COLO668 (cell line): ENCODE data around the gene ZNF485.
"Not testable (repeated sequence)": the region's sequence is repeated elsewhere in the genome, so short reads cannot be mapped to it uniquely, and the experiment has no call there.

Experiments used
- DNase-seq: peaks from one replicate; lab custom pipeline; 2025; ENCODE audit not compliant: unreplicated experiment; lab: John Stamatoyannopoulos, UW

The ZNF485 gene

DNA sequence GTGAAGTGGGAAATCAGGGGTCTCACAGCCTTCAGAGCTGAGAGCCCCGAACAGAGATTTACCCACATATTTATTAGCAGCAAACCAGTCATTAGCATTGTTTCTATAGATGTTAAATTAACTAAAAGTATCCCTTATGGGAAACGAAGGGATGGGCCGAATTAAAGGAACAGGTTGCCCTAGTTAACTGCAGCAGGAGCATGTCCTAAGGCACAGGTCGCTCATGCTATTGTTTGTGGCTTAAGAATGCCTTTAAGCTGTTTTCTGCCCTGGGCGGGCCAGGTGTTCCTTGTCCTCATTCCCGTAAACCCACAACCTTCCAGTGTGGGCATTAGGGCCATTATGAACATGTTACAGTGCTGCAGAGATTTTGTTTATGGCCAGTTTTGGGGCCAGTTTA is 4.7 kb upstream of the ZNF485 start:
- not testable (repeated sequence) for DNase-seq

DNA sequence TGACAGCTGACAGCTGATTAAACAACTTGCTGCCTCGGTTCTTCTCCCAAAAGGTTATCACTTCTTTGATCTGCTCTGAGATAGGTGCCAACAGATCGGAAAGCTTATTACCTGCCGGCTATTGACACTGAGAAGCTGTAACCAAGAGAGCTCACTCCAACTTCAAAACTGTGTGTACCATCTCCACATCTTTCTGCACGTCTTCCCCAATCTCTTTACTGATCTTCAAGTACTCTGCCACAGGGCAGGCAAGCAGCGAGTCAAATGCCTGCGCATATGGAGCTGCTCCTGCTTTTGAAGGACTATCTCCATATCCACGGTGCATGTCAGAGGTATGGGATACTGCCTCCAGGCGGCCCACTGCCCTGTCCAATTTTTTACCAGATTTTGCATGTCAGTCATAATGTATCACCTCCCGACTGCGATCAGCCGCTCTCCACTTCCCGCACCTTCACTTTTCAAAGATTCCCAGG is 352 bp upstream of the ZNF485 start:
- no peak for DNase-seq

GRCh38 chr10:43607199-43607573 is 948 bp downstream of the ZNF485 start:
- DNase-seq, result no peak

DNA sequence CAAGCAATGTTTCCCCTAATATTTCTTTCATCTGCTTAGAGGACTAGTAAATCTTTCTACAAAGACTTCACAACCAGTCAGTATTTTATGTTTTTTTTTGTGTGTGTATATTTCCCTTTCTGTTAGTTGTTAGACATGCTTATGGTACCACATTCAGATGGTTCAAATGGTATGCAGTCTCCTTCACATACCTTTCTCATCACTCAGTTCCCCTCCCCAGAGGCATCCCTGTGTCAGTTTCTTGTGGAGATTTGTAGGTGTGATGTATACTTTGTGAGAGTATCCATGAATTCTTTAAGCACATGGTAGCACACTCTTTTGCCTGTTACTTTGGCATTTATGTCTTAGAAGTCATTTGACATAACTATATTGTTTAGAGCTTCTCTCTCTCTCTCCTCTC is 4.4 kb downstream of the ZNF485 start:
- DNase-seq, result no peak

DNA sequence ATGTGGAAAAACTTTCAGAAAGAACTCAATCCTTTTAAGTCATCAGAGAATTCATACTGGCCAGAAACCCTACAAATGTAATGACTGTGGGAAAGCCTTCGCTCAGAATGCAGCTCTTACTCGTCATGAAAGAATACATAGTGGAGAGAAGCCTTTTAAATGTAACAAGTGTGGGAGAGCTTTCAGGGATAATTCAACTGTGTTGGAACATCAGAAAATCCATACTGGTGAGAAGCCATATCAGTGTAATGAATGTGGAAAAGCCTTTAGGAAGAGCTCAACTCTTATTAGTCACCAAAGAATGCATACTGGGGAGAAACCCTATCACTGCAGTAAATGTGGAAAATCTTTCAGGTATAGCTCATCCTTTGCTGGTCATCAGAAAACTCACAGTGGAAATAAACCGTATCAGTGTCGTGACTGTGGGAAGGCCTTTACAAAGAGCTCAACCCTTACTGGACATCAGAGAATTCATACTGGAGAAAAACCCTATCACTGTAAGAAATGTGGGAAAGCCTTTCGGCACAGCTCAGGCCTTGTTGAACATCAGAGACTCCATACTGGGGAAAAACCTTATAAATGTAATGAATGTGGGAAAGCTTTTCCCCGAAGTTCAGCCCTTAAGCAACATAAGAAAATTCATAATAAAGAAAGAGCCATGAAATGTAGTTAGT is 10.6 kb downstream of the ZNF485 start:
- DNase-seq, result no peak

- no peak for DNase-seq
Measured at GRCh38 chr10:43619368-43619767, 13.1 kb downstream of the ZNF485 start.

- DNase-seq, result no peak
Measured at GRCh38 chr10:43622038-43622437, 15.8 kb downstream of the ZNF485 start.

DNA sequence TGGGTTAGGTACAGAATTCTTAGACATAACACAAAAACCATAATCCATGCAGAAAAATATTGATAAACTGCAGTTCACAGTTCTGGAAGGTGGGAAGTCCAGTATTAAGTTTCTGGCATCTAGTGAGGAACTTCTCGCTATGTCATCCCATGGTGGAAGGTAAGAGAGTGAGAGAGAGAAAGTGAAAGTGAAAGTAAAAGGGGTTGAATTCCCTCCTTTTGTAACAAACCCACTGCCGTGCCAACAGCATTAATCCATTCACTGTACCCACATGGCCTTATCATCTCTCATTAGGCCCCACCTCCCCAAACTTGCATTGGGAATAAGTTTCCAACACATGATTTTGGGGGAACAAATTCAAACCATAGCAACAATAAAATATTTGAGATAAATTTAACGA is 17.1 kb downstream of the ZNF485 start:
- no peak for DNase-seq

DNA sequence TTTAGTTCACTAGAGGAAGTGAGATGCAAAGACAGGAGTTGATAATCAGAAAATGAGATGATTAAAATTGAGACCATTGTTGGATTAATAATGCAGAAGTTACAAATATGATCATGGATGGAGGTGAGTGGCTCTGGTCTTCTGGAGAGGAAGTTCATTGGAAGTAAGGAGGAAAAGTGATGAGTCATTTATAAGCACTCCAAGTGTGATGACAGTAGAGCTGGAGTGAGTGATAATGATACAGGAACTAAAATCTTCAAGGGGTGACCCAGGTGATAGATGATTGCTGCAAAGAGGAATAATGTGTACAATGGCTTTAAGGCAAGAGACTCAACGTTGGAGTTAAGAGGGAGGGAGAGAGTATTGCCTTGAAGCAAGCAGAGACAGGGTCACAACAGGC is 21.7 kb downstream of the ZNF485 start:
- no peak for DNase-seq

DNA sequence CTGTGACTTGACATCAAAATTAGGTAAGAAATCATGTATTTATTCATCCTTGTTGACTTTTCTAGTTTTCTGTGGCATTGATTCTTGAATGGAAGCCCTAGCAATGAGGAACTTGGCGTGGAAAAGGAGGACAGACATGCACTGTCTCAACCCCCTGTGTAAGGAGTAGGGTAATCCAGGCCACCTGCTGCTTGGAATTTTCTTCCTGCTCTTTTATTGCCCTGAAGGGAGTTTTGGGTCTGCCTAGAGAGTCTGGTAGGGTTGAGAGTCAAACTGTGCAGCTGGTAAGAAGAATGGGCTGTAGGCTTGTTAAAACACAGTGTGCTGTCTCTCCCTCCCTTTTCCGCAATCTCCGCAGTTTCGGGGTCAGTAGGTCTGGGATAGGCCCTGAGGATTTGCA is 22.7 kb downstream of the ZNF485 start:
- DNase-seq, result no peak

GRCh38 chr10:43635816-43636215 is 29.6 kb downstream of the ZNF485 start:
- not testable (repeated sequence) for DNase-seq

DNA sequence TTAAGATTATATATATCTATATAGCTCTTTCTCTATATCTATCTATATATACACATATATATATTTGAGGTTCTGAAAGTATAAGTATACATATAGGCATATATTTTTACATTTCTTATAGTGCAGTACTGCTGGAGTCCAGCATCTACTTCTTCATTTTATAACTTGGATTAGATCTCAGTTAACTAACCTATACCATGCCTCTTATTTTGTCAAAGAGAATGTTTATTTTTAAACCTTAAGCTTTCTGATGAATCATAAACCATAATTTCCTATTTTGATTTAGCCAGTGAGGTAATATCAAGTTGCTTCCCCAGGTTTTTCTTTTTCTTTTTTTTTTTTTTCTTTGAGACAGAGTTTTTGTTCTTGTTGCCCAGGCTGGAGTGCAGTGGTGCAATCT is 34.4 kb downstream of the ZNF485 start:
- DNase-seq, result no peak

- no peak for DNase-seq
Measured at GRCh38 chr10:43644252-43644651, 38.0 kb downstream of the ZNF485 start.

- no peak for DNase-seq
Measured at GRCh38 chr10:43645866-43646265, 39.6 kb downstream of the ZNF485 start.

DNA sequence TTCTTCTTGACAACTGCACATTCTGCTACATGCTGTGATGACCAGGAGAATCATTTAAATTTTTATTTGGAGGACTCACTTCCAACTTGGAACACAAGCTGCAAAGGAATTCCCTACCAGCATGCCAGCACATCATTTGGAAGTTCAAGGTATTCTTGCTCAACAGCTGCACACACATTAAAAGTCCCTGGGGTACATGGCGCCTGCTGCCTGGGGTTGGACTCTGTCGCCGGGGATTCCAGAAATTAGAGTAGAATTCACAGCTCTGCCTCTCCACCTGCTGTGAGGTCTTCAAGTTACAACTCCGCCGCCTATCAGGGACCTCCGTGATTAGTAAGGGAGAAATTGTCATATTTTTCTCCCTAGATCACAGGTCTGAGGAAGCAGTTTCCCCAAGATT is 41.3 kb downstream of the ZNF485 start:
- DNase-seq, result no peak

DNA sequence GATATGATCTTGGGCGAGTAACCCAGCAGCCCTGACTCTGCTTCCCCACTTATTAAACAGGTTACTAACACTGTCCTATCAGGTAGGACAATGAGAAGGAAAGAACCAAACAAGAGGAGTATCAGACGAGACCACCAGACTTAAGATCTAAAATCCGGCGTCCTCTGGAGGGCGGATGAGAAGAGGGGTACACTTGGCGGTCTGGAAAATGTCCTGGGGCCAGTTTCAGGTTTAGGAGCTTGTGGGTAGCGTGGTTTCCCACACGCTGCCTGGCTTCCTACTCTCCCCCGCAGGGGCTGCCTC is 41.8 kb downstream of the ZNF485 start:
- no peak for DNase-seq

GRCh38 chr10:43648398-43649184 is 42.4 kb downstream of the ZNF485 start, which contains the start of gene ZNF32:
Gene ZNF32, minus strand, starts transcription at chr10:43648881. Its CDS starts 2,748 bp downstream, at chr10:43646133.
- peak; percentile 83 for DNase-seq

GRCh38 chr10:43649185-43649523 is 42.9 kb downstream of the ZNF485 start:
- DNase-seq, result no peak

DNA sequence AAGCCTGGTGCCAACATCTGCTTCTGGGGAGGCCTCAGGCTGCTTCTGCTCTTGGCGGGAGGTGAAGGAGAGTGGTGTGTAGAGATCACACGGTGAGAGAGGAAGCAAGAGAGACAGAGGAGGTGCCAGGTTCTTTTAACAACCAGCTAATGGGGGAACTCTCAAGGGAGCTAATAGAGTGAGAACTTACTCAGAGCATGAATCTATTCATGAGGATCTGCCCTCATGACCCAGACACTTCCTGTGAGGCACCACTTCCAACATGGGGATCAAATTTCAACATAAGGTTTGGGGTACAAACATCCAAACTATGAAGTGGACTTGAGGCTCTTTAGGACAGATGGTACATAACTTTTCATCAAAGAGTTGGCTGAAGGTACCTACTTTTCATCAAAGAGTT is 47.5 kb downstream of the ZNF485 start:
- no peak for DNase-seq

GRCh38 chr10:43655311-43655710 is 49.1 kb downstream of the ZNF485 start:
- no peak for DNase-seq

GRCh38 chr10:43658227-43658626 is 52.0 kb downstream of the ZNF485 start:
- DNase-seq, result no peak

GRCh38 chr10:43665054-43665453 is 58.8 kb downstream of the ZNF485 start:
- no peak for DNase-seq

GRCh38 chr10:43666552-43666951 is 60.3 kb downstream of the ZNF485 start:
- DNase-seq, result no peak
